H1 (cell line): ENCODE data around the gene SCN10A. TPM values are rescaled to one million over a fixed set of nuclear protein-coding genes. Genes with fewer than 3 reads are reported as not detected.

Source experiments
- ASH2L ChIP-seq: fragments of 200-600, 300-600 bp; sonication (generic); IDR thresholded peaks from one replicate; pipeline ENCODE4 v1.7.1; 2017; ENCODE audit warnings: low read length
- ATF2 ChIP-seq: IDR thresholded peaks from 2 replicates; pipeline ENCODE4 v1.6.1; 2012; ENCODE audit warnings: low read length, inconsistent platforms
- BCL11A ChIP-seq, 2 experiments: IDR thresholded peaks; one replicate each; pipeline ENCODE4 v1.6.1; 2011; ENCODE audit warnings: low read depth in 2 of 2, low read length in 2 of 2, mild to moderate bottlenecking in 2 of 2
- polyA plus RNA-seq, 7 experiments: library from polyadenylated mRNA; depleted of rRNA in 3 of 7; stranded (reverse) in 5 of 7; unstranded in 2 of 7; fragments of >200 nt in 5 of 7; fragments of 200-250 nt in 2 of 7; gene quantifications; 1 replicate in 5 of 7; 2 replicates in 1 of 7; 4 replicates in 1 of 7; pipeline versions ENCODE4 v1.2.1 to v1.2.3, GENCODE V29; 2011 to 2013; ENCODE audit warnings: missing spikeins in 2 of 7, mixed read lengths in 2 of 7
- total RNA-seq: library from RNA; stranded (reverse); fragmentation: NEBNext Ultra II Directional; extraction: Animal tissue kit (Norgen Biotek cat#: 25700); gene quantifications from 2 replicates; pipeline ENCODE4 v1.2.1, GENCODE V29; 2021

SCN10A gene
- total and polyA plus RNA-seq, 2 of the 8 experiments (the other 6 are each of a cell fraction or from before 2014, with no cell fraction given) = not detected

GRCh38 chr3:38648659-38649499 lies 167.1 kb downstream of the SCN10A start (continued):
- TF ChIP-seq BCL11A (IDR thresholded peaks at IDR 0.05; ENCODE audit: low read depth in 2 of 2, low read length in 2 of 2) (no peak), ATF2 (no peak), ASH2L (peak; percentile 67)
